ENCODE measurements around the gene FOXL2. TPM values are rescaled to one million over a fixed set of nuclear protein-coding genes. Genes with fewer than 3 reads are reported as not detected.

Gene FOXL2
- total RNA-seq, 4 donors from 2014 or later, result not detected

DNA sequence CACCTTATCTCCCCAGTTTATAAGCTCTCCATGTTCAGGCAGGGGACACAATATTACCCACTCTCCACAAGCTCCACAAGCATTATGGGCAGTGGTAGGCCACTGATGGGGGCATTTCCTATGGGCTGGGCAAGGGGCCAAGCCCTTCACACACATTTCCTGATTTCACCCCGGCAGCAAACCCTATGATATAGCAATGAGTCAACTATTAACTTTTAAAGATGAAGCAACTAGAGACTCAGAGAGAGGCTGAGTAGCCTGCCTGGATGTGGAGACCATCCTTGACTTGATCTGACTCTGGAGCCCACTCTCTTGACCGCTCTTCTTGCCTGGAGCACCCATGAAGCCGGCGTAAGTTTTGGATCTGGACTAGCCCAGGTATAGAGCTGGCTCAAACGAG is 27.5 kb upstream of the FOXL2 start:
- TF ChIP-seq, protein P1, sequence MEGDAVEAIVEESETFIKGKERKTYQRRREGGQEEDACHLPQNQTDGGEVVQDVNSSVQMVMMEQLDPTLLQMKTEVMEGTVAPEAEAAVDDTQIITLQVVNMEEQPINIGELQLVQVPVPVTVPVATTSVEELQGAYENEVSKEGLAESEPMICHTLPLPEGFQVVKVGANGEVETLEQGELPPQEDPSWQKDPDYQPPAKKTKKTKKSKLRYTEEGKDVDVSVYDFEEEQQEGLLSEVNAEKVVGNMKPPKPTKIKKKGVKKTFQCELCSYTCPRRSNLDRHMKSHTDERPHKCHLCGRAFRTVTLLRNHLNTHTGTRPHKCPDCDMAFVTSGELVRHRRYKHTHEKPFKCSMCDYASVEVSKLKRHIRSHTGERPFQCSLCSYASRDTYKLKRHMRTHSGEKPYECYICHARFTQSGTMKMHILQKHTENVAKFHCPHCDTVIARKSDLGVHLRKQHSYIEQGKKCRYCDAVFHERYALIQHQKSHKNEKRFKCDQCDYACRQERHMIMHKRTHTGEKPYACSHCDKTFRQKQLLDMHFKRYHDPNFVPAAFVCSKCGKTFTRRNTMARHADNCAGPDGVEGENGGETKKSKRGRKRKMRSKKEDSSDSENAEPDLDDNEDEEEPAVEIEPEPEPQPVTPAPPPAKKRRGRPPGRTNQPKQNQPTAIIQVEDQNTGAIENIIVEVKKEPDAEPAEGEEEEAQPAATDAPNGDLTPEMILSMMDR (IDR thresholded peaks at IDR 0.05), result no peak
- ATAC-seq (ENCODE audit: low FRiP score), result no peak
- DNase-seq (ENCODE audit: low spot score), result no peak

DNA sequence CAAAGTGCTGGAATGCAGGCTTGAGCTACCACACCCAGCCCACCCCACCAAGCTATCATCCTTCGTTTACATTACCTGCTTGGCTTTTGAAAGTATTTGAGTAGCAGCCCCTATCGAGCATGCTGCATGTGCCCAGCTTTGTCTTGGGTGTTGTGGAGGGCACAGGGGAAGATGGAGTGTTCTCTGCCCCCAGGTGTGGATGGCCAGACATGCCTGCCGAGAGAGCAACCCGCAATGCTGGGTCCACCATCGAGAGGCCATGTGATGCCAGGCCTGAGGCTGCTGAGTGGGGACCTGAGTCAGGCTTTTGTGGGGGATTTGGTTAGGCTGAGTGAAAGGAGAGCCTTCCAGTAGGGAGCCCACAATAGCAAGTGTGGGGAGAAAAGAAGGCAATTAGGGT is 26.0 kb upstream of the FOXL2 start:
- ATAC-seq (ENCODE audit: low FRiP score), result no peak
- TF ChIP-seq, protein P1 (IDR thresholded peaks at IDR 0.05), result no peak
- DNase-seq (ENCODE audit: low spot score), result no peak

DNA sequence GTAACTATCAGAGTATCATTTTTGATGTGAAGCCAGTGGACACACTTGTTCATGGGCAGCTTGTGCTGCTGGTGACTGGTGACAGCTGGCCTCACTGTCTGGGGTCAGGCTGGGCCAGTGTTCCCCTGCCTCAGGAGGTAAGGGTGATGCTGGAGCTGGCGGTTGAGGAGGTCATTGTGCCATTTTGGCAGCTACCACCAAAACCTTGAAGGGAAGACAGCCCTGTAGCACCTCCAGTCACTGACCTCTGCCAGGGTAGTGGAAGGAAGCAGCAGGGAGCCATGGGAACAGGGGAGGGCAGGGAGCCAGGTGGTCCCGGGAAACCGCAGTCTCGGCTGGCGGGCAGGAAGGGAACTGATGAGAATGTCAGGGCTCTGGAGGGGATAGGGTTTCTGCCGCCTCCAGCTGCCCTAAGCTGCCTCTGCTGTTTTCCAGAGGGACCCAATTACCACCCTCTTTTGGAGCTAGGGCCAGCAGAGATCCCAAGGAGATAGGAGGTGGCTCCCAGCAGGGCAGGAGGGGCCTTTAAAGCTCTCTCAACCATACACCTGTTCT is 24.9 kb upstream of the FOXL2 start:
- TF ChIP-seq, protein P1 (IDR thresholded peaks at IDR 0.05), result no peak
- ATAC-seq (ENCODE audit: low FRiP score) (no peak), DNase-seq (ENCODE audit: low spot score) (no peak)

DNA sequence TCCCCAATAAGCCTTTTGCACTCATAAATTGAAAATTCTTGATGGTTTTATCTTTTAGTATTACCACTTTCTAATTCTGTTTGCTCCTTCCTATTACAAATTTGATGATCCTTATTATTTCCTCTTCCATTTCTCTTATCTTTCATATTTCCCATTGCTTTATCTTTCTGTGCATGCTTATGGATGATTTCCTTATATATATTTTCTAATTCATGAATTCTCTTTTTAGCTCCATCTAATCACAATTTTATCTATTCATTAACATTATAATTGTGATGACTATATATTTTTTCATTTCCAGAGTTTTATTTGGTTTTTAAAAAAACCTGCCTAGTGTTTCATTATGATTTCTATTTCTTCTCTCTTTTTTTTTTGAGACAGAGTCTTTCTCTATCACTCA is 18.0 kb upstream of the FOXL2 start:
- TF ChIP-seq, protein P1 (IDR thresholded peaks at IDR 0.05), result no peak
- DNase-seq (ENCODE audit: low spot score) (no peak), ATAC-seq (ENCODE audit: low FRiP score) (no peak)

DNA sequence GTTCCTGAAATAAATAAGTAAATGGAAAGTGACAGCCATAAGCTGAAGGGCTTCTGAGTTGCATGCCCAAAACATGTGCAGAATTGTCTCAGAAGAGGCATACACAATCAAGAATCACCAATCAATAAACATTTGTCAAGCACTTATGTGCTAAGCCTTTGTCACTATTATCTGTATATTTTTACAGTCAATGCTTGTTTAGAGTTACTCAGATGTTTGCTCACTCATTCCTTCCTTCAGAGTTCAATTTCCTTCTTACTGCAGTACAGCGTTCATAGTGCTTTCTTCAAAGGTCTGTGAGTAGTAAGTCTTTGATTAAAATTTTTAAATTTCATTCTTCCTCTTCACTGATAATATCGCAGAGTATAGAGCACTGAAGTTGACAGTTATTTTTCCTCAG is 17.3 kb upstream of the FOXL2 start:
- DNase-seq (ENCODE audit: low spot score), result no peak
- no peak for ATAC-seq (ENCODE audit: low FRiP score)

DNA sequence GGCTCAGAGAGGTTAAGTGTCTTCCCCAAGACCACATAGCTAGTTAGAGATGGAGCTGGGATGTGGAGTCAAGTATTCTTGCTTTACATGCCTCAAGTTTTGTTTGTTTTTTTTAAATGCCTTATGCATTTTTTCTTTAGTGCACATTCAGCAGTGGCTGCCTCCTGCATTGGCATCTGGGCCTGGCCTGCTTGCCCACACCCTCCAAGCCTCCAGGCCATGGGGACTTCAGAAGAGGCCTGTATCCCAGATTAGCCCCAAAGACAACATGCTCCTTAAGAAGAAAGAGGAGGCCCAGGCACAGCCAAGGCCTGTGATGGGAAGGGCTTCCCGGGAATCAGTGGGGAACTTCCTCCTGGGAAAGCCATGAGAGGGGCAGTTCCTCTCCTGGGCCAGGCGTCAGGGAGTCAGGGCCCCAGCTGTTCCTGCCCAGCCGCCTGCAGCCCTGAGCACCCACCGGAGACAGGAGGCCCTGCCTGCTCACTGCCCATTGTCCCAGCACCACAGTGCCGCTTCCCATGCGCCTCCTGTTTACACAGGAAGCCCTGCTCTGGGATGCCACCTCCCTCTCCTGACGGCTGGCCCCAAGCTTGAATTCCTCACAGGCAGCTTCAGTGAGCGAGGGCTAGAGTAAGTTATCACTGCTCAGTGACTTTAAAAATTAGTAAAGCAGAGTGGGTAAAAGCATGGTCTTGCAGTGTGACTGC is 16.1 kb upstream of the FOXL2 start:
- DNase-seq (ENCODE audit: low spot score) (no peak), ATAC-seq (ENCODE audit: low FRiP score) (no peak)
- TF ChIP-seq, protein P1 (IDR thresholded peaks at IDR 0.05), result no peak

More for the DNA sequence above, 17.3 kb upstream of the FOXL2 start:
- TF ChIP-seq, protein P1 (IDR thresholded peaks at IDR 0.05), result no peak

DNA sequence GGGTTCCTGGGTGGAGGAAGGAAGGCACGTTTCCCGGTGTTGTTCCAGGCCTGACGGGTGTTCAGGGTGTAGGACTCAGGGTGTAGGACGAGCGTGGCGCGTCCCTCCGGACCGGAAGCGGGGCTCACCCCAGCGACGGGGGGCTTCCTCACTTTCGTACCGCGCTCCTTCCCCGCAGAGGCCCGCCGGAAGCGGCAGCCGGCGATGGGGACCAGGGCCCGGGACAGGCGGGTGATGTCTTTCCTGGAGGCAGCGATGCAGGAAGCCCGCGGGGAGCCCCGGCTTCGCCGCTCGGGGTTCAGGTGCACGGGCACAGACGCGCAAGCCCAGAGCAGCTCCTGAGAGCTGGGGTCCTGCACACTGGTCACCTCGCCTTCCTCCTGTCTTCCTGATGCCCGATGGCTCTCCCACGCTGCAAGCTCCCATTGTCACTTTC is 13.5 kb upstream of the FOXL2 start:
- DNase-seq (ENCODE audit: low spot score), result no peak
- TF ChIP-seq, protein P1 (IDR thresholded peaks at IDR 0.05), result no peak
- ATAC-seq (ENCODE audit: low FRiP score), result no peak
